GM19328 (cell line): ENCODE measurements around the gene DENND1C.

Experiments
- ATAC-seq: cut with Tn5 transposase; IDR thresholded peaks from one replicate; pipeline ENCODE4 v1.9.1; 2021; ENCODE audit warnings: mild to moderate bottlenecking, moderate library complexity; ENCODE audit not compliant: unreplicated experiment

DENND1C gene

DNA sequence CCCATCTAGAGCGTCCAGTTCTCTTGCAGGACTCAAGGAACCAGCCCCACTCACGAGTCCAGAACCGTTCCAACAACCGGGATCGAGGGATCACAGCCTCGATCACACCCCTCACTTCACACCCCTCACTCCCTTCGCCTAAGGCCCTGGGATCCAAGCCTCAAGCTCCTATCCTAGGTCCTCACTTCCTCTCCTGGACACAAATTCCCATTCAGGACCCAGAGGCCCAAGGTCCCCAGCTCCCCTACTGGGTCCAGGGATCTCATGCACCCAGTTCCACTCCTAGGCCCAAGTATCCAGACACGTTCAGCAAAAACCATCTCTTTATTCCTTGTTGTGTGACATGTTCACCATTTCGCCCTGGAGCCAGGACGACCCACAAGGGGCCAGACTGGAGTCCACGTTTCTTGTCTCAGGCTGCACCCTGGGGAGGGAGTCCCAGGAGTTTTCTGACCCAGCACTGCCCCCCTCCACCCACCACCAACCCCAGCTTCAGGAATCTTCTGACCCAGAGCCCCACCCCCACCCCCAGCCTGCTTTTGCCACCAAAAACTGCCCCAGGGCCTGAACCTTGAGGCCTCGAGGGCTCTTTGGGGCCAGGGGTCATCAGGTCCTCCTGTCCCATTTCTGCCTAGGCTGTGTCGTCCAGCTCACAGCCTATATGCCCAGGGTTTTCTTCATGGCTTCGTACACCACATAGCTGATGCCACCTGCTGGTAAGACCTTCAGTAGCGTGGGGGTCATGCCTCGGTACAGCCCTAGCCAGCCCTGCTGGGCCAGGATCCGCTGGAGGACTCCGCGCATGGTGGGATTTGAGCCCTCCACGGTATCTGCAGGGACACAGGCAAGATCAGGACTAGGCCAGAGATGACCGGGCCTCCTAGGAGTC lies 55.6 kb downstream of the DENND1C start:
- ATAC-seq: no peak

DNA sequence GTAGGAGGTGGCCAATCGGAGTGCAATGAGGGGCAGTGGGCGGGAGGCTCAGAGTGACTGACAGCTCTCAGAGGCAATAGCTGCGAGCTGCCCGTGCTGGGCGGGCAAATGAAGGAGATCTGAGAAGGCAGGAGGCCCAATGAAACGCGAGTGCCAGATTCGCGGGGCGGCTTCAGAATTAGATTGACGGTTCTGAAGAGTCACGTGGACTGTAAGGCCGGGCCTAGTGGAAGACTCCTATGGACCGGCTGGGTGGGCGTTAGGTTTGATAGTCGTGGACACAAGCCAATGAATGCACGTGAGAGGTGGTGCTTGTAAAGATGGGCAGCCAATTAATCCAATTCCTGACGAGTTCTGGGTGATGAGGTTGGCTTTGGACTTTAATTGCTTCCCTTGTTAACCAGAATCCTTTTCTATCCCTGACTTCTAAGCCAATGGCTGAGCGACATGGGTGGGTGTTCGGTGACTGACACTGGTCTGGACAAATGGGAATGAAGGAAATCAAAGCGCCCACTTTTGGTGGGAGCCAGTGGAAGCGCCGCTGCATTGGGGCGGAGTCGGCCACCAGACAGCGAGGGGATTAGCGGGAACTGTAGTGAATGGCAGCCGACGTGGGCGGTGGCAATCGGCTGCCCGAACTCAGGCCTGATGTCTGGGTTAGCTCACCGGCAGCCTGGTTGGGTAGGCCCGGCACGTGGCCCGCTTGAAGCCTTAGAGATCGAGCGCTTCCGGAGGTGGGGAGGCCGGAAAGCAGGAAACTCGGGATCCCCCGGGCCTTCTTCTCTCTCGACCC lies 56.5 kb downstream of the DENND1C start:
- ATAC-seq: peak; percentile 84

DNA sequence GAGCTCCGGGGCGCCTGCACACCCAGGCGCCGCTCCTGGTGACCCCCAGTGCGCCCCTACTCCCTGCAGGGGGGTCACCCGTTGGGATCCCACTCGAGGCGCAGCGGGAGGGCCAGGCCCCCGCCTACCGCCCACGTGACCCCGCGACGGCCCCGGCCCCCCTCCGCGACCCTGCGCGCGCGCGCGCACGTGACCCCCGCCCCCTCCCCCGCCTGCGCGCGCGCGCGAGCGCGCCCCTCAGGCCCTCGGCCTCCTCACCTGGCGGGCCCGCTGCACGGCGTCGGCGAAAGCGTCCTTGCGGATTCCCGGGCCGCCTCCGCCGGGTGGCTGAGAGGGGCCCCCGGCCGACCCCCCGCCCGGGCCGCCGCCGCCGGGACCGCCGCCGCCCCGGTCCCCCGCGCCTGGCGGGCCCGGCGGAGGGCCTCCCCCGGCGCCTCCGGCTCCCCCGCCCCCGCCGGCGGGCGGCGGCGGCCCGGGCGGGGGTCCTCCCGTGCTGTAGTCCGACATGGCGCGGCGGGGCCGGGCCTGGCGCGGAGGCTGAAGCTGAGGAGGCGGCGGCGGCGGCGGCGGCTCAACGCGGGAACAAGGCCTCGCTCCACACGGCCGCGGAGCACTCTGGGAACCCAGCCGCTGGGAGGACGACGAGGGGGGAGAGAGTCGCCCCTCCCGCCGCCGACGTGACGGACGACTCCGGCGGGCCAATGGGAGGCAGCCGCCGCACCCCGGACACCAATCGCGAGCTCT lies 57.2 kb downstream of the DENND1C start, which contains the start of gene KHSRP:
TSS of gene KHSRP (minus strand) at position 617 of the 744 bp plus-strand sequence. CDS start at position 507, 110 bp downstream.
- ATAC-seq: no peak

DNA sequence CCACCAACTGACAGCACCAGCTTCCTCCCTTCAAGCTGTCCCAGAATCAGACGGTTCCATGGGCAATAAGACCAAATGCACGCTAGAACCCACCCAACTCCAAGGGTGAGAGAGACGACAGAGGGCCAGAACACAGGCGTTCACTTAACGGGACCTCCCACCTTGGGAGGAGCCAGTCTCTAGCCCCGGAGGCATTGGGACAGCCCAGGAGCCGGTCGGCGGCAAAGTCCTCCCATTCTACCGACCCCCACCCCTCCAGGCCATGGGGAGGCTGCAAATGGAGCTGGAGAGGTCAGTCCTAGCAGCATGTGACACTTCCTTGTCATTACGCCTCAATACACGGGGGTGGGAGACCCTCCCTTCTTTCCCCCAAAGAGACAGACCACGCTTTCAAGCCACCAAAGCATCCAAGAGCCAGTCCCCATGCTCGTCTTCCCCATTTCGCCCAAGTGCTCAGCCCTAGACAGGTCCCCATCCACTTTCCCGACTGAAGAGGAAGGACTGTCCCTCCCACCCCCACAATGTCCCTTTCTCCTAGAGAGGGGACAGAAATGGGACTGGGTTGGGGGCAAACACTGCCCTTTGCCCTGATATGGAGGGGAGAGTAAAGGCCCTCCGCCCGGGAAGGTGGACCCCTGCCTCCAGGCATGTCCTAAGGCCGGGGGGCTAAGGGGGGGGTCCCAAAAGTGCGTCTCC lies 57.9 kb downstream of the DENND1C start:
- no peak for ATAC-seq

DNA sequence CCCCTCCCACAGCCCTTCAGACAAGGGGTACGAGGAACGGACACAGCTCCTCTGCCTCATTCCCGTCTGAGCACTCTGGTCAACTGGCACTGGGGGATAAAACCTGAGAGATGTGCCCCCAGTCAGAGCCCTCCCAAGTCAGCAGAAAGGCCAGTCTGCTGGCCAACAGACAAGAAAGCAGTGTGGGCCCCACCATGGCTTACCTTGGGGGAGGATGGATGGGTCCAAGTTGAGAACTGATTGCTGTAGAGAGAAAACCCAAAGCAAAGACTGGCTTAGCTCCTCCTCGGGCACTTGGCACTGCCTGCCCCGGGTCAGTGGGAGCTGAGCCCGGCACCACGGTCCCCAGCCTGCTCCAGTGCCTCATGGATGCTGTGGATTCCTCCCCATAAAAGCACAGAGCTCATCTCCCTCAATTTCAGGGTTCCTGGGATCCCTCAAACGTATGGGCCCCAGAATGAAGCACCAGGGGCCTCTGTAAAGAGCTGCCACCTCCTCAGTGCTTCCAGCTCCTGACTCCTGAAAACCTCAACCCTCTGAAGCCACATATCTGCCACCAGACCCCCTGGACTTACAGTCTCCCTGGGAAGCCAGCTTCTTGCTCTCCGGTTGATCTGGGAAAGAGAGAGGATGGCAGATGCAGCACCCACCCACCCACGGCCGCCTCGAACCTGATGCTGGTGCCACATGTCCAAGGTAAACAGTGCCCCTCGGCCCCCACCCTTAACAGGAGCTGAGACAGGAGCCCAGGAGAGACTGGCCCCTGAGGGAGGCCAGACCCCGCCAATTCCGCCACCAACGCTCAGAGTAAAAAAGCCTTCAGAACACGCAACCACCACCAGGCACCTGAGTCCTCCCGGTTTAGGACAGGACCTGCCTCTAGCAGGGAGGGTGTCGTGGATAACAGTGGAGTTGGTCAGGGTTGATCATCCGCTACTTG lies 60.2 kb downstream of the DENND1C start:
- ATAC-seq: no peak

DNA sequence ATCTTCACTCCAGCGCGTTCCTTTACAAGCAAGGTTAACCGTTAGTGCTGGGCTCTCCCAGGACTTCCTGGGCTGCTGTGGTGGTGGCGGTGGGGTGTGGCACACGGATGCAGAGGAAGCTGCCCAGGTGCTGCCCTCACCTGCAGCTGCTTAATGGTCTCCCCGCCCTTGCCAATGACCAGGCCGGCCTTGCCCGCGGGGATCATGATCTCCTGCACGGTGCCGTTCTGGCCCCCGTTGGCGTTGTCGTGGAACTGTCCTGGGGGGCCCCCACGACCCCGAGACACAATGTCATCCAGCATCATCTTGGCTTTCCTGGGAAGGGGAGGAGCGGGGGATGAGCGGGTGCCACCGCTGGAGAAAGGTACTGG lies 63.0 kb downstream of the DENND1C start:
- no peak for ATAC-seq

DNA sequence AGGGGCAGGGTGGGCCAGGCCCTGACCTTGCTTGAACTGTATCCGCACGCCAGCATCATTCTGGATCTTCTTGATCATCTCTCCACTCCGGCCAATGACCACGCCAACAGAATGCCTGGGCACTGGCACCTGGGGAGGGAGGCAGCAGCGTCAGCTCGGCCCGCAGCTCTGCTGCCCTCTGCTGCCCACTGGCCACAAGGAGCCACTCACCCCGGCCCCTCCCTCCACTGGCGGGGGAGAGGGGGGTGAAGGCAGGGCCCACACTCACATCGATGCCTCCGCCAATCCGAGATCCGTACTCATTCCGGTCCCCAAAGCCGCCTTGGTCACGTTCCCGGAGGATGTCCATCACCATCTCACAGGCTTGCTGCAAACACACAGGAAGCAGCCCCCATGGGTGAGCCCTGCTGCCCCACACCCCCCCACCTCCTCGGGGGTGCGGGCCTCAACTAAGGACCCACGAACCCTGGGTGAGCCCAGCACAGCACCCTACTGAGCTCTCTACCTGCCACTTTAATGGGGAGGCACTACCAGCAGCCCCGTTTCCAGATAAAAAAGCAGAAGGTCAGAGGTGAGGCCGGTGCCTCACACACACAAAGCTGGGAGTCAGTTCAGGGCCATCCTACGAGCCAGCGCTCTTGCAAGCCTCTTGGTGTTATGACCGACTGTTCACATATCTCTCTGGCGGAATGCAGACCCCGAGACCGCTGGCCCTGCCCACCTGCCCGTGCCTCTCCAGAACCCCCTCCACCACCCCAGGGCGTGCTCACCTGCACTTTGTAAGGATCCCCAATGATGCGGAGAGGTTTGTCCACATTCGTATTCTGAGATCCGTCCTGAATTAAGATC lies 63.6 kb downstream of the DENND1C start:
- no peak for ATAC-seq
